ENCODE measurements around the gene NBPF11. TPM values are rescaled to one million over a fixed set of nuclear protein-coding genes. Genes with fewer than 3 reads are reported as not detected.
A peak's percentile ranks its signal among the peaks of the same experiment; 100 is the strongest.
"Not testable (repeated sequence)": the region's sequence is repeated elsewhere in the genome, so short reads cannot be mapped to it uniquely, and the experiment has no call there.

Gene NBPF11
- total and polyA plus RNA-seq, 2 experiments from 2014 or later, result 9.5 to 15.8 TPM

DNA sequence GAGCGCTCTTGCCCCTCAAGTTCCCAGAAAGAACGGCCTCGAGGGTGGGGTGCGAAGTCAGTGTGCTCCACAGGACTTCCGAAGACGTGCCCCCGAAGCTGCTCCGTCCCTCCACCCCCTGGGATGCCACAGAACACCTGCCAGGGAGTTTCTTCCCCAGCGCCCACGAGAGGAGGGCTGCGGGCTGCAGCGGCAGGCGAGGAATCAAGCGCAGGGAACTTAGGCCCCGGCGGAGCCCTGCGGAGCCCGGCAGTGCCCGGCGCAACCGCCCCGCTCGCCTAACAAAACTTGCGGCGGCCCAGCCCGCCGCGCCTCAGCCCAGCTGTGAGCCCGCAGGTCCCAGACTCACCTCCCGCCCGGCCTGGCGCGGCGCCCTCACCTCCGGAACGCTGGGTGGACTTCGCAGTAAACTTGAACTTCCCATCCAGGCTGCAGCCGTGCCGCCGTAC, 686 bp downstream of the NBPF11 start:
- peak overlapping the region; percentile 90 for H3K27ac ChIP-seq
- peak; percentile 31 to 54 for DNase-seq (ENCODE audit: low read depth in 1 of 2, low spot score in 1 of 2)
- not testable (repeated sequence) for H3K4me1 ChIP-seq (ENCODE audit: low read depth)

DNA sequence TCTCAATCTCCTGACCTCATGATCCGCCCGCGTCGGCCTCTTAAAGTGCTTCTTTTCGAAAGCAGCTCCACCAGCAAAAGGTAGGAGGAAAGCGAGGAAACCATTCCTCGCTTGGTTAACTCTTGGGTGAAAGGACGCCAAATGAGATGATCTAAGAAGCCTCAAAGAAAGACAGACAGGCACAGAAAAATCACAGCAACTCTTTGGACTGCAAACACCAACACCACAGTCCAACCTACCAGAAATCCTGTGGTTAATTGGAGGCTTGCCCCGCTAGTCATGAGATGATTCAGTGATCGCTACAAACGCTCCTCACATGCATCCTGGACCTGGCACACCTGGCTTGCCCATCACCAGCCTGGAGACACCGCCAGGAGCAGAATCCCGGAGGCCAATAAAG, 1.1 kb downstream of the NBPF11 start:
- not testable (repeated sequence) for H3K4me1 ChIP-seq (ENCODE audit: low read depth); H3K36me3 ChIP-seq; H3K9me3 ChIP-seq (ENCODE audit: low read depth); H3K27me3 ChIP-seq; H3K27ac ChIP-seq
- H3K4me3 ChIP-seq, result peak overlapping the region; percentile 91
- peak in 1 of 2 donors; percentile 6 for DNase-seq (ENCODE audit: low read depth in 1 of 2, low spot score in 1 of 2)

More for the DNA sequence above, 686 bp downstream of the NBPF11 start:
- not testable (repeated sequence) for H3K9me3 ChIP-seq (ENCODE audit: low read depth); H3K36me3 ChIP-seq; H3K27me3 ChIP-seq
- peak overlapping the region; percentile 91 for H3K4me3 ChIP-seq

DNA sequence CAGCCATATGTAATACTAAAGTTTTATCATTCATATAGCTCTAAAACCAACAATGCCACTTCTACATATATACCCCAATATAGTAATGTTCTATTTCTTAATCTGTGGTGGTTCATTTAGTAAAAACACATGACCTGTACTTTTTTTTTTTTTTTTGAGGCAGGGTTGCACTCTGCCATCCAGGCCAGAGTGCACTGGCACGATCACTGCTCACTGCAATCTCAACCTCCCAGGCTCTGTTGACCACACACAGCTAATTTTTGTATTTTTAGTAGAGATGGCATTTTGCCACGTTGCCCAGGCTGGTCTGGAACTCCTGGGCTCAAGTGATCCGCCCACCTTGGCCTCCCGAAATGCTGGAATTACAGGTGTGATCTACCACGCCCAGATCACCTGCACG, 2.1 kb downstream of the NBPF11 start:
- H3K9me3 ChIP-seq (ENCODE audit: low read depth); H3K27ac ChIP-seq; H3K27me3 ChIP-seq; H3K36me3 ChIP-seq; H3K4me1 ChIP-seq (ENCODE audit: low read depth); H3K4me3 ChIP-seq; DNase-seq (ENCODE audit: low read depth in 1 of 2, low spot score in 1 of 2): not testable (repeated sequence)

DNA sequence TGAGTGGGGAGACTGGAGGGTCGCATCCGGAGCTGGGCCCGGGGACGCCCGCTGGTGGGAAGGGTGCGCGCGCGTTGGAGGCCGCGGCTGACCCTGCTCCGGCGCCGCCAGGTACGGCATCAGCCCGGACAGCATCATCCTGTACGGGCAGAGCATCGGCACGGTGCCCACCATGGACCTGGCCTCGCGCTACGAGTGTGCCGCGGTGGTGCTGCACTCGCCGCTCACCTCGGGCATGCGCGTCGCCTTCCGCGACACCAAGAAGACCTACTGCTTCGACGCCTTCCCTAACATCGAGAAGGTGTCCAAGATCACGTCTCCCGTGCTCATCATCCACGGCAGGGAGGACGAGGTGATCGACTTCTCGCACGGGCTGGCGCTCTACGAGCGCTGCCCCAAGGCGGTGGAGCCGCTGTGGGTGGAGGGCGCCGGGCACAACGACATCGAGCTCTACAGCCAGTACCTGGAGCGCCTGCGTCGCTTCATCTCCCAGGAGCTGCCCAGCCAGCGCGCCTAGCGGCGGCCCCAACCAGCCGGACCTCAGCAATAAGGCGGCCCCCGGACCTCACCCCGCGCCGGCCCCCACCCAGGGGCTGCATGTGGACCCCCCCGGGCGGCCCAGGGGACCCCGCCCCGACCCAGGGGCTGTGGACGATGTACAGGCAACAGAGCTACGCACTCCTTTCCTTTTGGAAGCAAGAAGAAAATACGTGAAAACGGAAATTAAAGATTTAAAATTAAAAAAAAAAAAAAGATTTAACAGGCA, 2.8 kb downstream of the NBPF11 start:
- not testable (repeated sequence) for H3K4me1 ChIP-seq (ENCODE audit: low read depth); H3K9me3 ChIP-seq (ENCODE audit: low read depth); DNase-seq (ENCODE audit: low read depth in 1 of 2, low spot score in 1 of 2); H3K27me3 ChIP-seq; H3K36me3 ChIP-seq; H3K4me3 ChIP-seq; H3K27ac ChIP-seq

DNA sequence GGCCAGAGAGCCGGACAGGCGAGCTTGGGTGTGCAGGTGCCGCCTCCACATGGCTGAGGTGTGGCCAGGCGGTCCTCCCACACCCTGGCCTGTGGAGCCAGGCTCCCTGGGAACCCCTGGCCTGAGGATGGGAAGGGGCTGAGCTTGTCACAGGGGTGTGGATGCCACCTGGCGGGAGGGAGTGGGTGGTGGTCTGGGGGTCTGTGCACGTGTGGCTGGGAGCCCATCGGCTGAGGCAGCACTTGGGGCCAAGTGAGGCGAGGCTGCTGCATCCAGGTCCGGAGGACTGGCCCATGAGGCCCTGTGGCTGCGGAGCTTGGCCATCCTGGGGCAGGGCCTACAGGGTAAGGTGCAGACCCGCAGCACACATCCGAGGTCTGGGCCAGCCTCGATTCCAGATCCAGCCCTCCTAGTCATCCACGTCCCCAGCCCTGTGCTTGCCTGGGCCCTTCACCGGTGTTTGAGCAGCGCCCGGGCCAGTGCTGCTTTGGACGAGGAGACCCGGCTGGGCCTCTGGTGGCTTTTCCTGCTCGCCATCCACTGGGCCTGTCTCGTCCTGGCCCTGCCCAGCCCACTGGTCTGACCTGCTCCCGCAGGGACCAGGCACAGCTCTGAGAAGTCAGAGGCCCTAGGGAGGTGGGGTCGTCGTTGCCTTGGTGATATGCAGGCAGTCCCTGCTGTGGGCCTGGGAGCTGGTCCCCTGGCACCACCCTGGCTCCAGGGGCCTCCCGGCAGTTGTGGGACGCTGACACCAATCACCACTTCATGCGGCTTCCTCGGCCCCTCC, 4.8 kb downstream of the NBPF11 start:
- not testable (repeated sequence) for H3K9me3 ChIP-seq (ENCODE audit: low read depth); DNase-seq (ENCODE audit: low read depth in 1 of 2, low spot score in 1 of 2)

DNA sequence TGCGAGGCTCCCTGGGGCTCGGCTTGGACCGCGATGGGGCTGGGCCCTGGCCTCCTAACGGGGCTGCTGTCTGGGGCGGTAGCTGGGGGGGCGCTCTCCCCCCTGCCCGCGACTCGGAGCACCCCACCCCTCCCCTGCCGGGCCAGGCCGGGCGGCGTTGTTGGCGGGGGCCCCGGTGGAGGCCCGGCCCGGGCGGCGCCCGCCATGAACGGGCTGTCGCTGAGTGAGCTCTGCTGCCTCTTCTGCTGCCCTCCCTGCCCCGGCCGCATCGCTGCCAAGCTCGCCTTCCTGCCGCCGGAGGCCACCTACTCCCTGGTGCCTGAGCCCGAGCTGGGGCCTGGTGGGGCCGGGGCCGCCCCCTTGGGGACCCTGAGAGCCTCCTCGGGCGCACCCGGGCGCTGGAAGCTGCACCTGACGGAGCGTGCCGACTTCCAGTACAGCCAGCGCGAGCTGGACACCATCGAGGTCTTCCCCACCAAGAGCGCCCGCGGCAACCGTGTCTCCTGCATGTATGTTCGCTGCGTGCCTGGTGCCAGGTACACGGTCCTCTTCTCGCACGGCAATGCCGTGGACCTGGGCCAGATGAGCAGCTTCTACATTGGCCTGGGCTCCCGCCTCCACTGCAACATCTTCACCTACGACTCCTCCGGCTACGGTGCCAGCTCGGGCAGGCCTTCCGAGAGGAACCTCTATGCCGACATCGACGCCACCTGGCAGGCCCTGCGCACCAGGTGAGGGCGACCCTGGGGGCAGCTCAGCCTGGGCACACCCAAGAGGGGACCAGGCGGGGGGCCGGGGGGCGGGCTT, 5.7 kb downstream of the NBPF11 start:
- H3K27me3 ChIP-seq; H3K9me3 ChIP-seq (ENCODE audit: low read depth); H3K4me3 ChIP-seq; DNase-seq (ENCODE audit: low read depth in 1 of 2, low spot score in 1 of 2); H3K27ac ChIP-seq; H3K36me3 ChIP-seq; H3K4me1 ChIP-seq (ENCODE audit: low read depth): not testable (repeated sequence)

More for the DNA sequence above, 4.8 kb downstream of the NBPF11 start:
- not testable (repeated sequence) for H3K36me3 ChIP-seq; H3K27me3 ChIP-seq; H3K4me1 ChIP-seq (ENCODE audit: low read depth); H3K4me3 ChIP-seq; H3K27ac ChIP-seq

DNA sequence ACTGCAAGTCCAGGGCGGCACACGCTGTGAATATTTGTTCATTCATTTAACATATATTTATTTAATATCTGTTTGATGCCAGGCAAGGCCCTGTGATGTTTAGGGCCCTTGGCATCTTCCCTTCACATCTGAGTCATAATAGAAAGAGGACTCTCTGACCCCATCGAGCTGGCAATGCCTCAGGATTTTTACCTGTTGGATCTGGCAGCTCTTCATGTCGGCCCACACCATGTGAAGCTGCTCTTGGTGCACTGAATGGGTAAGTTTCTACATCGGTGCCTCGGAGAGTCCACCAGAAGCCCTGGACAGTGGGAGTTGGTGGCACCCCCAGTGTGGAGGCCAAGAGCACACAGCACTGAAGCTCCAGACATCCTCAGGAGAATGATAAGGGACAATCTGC, 8.9 kb downstream of the NBPF11 start:
- DNase-seq (ENCODE audit: low read depth in 1 of 2, low spot score in 1 of 2); H3K4me1 ChIP-seq (ENCODE audit: low read depth); H3K36me3 ChIP-seq; H3K27me3 ChIP-seq; H3K4me3 ChIP-seq; H3K27ac ChIP-seq; H3K9me3 ChIP-seq (ENCODE audit: low read depth): not testable (repeated sequence)

DNA sequence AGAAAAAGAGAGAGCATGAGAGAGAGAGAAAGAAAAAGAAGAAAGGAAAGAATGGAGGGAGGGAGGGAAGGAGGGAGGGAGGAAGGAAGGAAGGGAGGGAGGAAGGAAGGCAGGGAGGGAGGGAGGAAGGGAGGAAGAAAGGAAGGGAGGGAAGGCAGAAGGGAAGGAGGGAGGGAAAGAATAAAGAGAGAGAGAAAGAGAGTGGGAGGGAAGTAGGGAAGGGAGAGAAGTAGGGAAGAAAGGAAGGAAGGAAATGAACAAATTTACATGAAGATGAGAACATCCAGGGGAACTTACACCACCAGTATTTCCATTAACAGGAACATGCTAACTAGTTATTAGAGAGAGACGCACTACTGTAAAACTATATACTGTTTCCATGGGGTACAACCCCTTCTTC, 10.1 kb downstream of the NBPF11 start:
- not testable (repeated sequence) for H3K36me3 ChIP-seq; H3K4me1 ChIP-seq (ENCODE audit: low read depth); DNase-seq (ENCODE audit: low read depth in 1 of 2, low spot score in 1 of 2); H3K27ac ChIP-seq; H3K27me3 ChIP-seq; H3K9me3 ChIP-seq (ENCODE audit: low read depth); H3K4me3 ChIP-seq

DNA sequence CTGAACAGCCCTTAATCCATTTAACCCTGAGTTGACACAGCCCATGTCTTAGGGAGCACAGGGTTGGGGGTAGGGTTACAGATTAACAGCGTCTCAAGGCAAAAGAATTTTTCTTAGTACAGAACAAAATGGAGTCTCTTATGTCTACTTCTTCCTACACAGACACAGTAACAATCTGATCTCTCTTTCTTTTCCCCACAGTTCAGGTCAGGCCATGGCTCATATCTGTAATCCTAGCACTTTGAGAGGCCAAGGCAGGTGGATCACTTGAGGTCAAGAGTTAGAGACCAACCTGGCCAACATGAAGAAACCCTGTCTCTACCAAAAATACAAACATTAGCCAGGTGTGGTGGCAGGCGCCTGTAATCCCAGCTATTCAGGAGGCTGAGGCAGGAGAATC, 13.5 kb downstream of the NBPF11 start:
- H3K36me3 ChIP-seq; H3K9me3 ChIP-seq (ENCODE audit: low read depth); H3K27me3 ChIP-seq; H3K27ac ChIP-seq; H3K4me1 ChIP-seq (ENCODE audit: low read depth); H3K4me3 ChIP-seq; DNase-seq (ENCODE audit: low read depth in 1 of 2, low spot score in 1 of 2): not testable (repeated sequence)

DNA sequence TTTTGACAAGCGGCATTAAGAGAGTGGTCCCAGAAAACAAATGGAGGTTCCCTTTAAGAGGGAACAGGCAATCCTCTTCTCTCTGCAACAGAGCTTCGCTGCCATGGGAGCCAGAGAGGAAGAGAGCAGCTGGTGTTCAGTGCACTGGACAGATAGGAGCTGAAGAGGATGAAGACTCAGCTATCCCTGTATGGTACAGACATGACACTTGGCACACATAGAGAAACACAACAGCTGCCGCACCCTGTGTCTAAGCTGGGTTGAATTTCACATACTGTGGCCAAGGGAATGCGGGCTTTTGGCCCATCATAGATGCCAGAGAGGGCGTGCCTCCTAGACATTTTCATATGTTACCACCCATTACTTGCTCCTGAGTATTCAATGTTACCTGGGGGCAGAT, 29.7 kb downstream of the NBPF11 start:
- H3K27ac ChIP-seq; H3K9me3 ChIP-seq (ENCODE audit: low read depth); H3K36me3 ChIP-seq; H3K27me3 ChIP-seq; DNase-seq (ENCODE audit: low read depth in 1 of 2, low spot score in 1 of 2); H3K4me3 ChIP-seq; H3K4me1 ChIP-seq (ENCODE audit: low read depth): not testable (repeated sequence)
